GM21528 (cell line): ENCODE results near the gene CDK17.
A peak's percentile ranks its signal among the peaks of the same experiment; 100 is the strongest.
"Not testable (repeated sequence)": the region's sequence is repeated elsewhere in the genome, so short reads cannot be mapped to it uniquely, and the experiment has no call there.

Source experiments
- ATAC-seq: cut with Tn5 transposase; IDR thresholded peaks from one replicate; pipeline ENCODE4 v1.9.1; 2021; ENCODE audit warnings: mild to moderate bottlenecking, moderate library complexity; ENCODE audit not compliant: unreplicated experiment, low FRiP score

CDK17 gene

DNA sequence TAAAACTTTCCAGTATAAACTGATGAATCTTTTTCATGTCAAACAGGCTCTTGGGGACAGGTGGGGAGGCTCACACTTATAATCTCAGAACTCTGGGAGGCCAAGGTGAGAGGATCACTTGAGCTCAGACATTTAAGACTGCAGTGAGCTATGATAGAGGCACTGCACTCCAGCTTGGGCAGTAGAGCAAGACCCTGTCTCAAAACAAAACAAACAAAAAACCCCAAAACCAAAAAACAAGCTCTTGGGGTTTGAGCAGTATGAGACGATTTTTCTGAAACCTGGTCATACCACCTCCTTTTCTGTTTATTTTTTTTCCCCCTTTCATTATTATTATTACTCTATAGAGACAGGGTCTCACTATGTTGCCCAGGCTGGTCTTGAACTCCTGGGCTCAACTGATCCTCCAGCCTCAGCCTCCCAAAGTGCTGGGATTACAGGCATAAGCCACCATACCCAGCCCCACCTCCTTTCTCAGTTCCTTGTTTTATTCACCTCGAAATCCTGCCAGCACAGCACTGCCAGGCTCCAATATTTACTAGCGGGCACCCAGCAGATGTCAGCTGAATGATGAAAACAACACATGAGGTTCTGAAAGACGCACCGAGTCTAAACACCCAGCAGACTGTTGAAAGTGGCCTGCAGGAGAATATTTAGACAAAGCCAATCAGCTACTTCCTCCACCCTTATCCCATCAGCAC is 19.5 kb upstream of the CDK17 start:
- ATAC-seq, result peak; percentile 58

DNA sequence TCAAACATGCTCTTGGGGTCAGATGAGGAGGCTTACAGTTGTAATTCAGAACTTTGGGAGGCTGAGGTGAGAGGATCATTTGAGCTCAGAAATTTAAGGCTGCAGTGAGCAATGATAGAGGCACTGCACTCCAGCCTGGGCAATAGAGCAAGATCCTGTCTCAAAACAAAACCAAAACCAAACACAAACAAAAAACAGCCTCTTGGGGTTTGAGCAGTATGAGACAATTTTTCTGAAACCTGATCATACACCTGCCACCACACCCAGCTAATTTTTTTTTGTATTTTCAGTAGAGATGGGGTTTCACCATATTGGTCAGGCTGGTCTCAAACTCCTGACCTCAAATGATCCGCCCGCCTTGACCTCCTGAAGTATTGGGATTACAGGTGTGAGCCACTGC is 17.4 kb upstream of the CDK17 start:
- peak; percentile 55 for ATAC-seq

GRCh38 chr12:96416033-96416799 is 16.0 kb upstream of the CDK17 start:
- ATAC-seq, result no peak

DNA sequence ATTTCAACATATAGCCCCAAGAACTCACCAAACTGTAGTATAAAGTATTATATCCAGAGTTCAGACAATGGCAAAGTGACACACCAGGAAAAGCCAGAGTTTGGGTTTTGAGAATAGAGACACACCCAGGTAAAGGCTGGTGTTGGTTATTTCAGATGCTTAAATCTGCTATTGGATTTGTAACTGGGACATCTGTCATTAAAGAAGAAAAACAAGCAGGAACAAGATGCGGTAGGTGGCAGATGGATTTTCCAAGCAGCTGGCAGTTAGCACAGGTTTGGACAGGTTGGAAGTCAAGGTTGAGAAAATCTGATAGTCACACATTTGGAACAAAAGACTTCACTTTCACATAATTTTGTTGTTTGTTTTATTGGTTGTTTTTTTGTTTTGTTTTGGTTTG is 14.4 kb upstream of the CDK17 start:
- ATAC-seq, result no peak

DNA sequence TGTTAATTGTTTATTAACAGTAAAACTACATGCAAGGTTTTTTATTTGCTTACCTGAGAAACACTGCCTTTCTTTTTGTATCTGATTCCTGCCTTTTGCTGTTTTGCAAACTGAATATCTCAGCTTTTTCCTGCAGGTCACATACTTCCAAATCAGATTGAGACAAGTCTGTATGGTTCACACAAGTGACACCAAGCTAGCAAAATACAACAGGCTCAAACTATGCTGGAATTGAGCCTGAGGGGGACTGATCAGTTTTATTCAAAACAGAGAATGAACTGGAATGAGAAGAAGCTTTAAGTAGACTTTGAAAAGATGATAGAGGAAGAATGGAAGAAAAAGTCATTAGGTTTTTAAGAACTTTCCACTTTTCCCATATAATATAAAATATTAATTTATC is 12.2 kb upstream of the CDK17 start:
- no peak for ATAC-seq

GRCh38 chr12:96409731-96410130 is 9.5 kb upstream of the CDK17 start:
- ATAC-seq, result no peak

DNA sequence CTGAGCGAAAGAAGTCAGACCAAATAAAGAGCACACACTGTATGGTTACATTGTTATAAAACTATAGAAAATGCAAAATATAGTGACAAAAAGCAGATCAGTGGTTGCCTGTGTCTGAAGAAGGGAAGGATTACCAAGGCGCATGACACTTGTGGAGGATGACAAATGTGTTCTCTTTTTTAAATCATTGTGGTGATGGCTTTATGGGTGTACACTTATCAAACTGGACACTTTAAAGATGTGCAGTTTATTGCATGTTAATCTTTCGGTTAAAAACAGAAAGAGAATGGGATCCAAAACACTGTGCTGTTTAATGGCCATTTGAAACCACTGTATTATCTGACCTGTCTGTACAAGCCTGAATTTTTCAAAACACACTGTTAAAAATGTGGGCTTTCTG is 8.8 kb upstream of the CDK17 start:
- ATAC-seq, result no peak

- ATAC-seq, result peak; percentile 95
Observed at GRCh38 chr12:96407429-96408097, 7.3 kb upstream of the CDK17 start.

DNA sequence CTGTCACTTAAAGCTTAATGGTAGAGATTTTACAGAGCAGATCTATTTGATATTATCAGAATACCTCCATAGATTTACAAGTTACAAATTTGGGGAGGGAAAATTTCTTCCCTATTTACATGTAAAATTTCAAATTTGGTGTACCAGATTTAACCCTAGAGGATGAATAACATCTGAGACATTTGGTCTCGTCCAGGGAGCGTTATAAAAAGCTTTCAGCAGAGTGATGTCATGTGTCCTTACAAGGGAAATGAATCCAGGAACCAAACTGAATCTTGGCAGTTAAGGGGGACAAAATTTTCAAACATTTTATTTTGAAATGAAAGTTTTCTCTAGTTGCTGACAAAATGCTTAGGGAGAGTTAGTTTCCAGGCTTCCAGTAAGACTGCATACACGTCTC is 4.5 kb upstream of the CDK17 start:
- ATAC-seq, result no peak

- no peak for ATAC-seq
Observed at GRCh38 chr12:96403870-96404269, 3.6 kb upstream of the CDK17 start.

DNA sequence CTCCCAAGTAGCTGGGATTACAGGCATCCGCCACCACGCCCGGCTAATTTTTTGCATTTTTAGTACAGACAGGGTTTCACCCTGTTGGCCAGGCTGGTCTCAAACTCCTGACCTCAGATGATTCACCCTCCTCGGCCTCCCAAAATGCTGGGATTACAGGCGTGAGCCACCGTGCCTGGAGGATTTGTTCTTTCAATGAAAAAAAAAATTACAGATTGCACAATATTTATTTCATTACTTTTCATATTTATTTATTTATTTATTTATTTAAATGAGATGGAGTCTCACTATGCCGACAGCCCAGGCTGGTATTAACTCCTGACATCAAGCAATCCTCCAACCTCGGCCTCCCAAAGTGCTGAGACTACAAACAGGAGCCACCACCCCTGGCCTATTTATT is 2.3 kb upstream of the CDK17 start:
- ATAC-seq, result not testable (repeated sequence)

- no peak for ATAC-seq
Observed at GRCh38 chr12:96402061-96402460, 1.8 kb upstream of the CDK17 start.

- ATAC-seq, result peak; percentile 27
Observed at GRCh38 chr12:96401076-96401871, 1.0 kb upstream of the CDK17 start.

DNA sequence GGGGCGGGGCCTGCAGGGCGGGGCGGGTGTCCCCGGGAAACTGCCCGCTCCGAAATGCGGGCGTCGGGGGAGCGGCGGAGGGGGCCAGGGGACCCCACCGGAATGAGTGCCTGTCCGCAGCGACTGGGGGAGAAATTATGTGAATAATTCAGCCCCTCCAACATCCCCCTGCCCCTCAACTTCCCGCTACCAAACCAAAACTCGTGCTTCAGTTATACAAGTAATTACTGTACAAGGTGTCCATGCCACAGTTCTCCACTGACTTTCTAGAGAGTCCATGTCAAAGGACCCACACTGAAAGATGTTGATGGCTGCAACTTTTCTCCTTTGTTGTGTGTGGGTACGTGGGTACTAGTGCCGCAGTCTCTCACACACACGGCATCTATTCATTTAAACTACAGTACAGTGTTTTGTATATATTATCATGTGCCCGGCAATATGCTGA is 414 bp upstream of the CDK17 start:
- peak; percentile 16 for ATAC-seq

- peak; percentile 38 for ATAC-seq
Observed at GRCh38 chr12:96399120-96399918, 920 bp downstream of the CDK17 start.

DNA sequence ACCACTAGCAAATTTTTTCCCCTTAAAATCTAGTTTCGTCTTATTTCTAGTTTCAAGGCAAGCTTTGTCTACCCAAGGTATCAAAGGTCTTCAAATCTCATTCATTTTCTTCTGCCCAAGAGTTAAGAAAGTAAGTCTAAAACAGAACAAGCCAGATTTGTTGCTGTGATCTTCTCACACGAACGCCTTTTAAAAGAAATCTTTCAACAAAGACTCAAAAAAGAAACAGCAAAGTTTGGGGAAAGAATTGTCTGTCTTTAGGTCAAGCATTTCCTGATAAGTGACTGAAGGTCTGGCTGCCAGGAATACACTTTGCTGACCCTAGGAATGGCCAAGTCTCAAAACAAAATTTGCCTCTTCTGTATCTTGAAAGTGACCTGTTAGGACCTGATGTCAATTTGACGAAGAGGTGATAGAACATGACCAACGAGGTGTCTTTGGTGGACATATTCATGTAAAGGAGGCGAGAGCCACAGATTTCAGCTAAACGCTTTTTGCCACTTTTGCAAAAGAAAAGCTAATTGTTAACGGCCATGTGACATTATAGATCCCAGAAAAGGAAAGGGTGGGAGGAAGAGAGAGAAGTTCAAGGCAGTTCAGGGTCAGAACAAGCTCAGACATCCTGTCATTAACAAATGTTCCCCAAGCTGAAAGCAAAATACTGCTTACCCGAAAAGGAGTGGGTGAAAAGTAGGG is 1.7 kb downstream of the CDK17 start:
- ATAC-seq, result peak; percentile 1

- ATAC-seq, result no peak
Observed at GRCh38 chr12:96397756-96398423, 2.3 kb downstream of the CDK17 start.

DNA sequence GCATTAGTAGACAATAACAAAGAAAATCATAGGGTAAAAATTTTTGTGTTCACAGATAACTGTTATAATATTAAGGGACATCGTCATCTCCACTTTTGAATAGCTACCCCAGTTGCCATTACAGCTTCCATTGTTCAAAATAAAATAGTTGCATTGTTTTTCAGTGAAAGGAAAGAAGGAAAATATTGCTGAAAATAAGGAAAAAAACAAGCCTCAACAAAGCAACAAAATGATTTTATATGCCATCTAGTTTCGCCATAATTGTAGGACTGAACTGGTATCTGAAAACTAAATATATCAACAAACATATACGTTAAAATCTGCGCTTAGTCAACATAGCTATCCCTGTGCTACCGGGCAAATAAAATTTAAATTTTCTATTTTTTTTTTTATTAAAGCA is 3.3 kb downstream of the CDK17 start:
- ATAC-seq, result no peak

DNA sequence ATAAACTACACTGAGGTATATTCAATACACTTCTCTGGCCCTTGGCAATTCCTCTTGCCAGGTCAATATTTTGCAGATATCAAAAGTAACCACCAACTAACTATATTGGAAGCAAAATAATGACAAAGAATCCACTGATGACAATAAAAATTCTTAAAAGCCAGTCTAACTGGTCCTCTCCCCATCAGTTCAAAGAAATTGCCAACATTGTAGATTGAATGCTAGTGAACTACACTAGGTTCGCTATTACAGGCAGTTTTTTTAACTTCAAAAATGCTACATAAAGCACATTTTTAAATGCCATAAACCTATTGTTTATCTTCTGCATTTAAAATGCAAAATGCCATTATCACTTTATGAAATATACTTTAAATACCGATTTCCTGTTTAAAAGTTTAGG is 4.0 kb downstream of the CDK17 start:
- no peak for ATAC-seq
